ENCODE results near the gene PDLIM5. TPM values are rescaled to one million over a fixed set of nuclear protein-coding genes. Genes with fewer than 3 reads are reported as not detected.

Gene PDLIM5
- total and polyA plus RNA-seq, 2 of the 8 experiments (the other 6 are each of a cell fraction or from before 2014, with no cell fraction given): 37.3 to 62.1 TPM

DNA sequence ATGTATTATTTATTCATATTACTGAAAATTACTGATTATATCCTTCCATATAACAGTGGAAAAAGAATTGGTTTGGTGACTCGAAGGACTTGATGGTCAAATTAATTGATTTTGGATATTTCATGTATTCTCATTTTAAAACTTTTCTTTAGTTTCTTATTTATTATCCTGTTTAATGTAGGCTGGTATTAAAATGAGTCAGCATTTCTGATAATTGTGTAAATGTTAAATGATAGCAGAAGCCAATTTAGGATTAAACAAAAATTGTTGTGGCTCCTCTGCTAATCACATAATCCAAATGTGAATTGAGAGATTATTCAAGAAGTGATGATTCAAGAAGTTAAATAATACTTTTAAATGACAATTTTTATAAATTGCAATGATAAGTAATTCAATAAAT lies 38.7 kb downstream of the PDLIM5 start:
- H3K79me1 ChIP-seq (ENCODE audit: low read depth, low read length): no peaks in the 10 kb centered on the region
- no peak overlapping the region for H2BK12ac ChIP-seq (ENCODE audit: low read depth, low read length)
- H3K36me3 ChIP-seq (ENCODE audit: control insufficient read depth in 2 of 4, insufficient read depth in 4 of 4, low read length in 3 of 4): no peaks in the 10 kb centered on the region
- no peak overlapping the region for H3K9ac ChIP-seq (replicated peaks in 1 of 4; ENCODE audit: extremely low read depth in 1 of 4, low read depth in 3 of 4, low read length in 3 of 4)
- H3K4me2 ChIP-seq (ENCODE audit: insufficient read depth in 1 of 2, low read depth in 2 of 2, low read length in 2 of 2): no peak overlapping the region
- no peak overlapping the region for H3K23ac ChIP-seq (ENCODE audit: insufficient read length)
- H4K91ac ChIP-seq (replicated peaks; ENCODE audit: insufficient read length, low read length): no peak overlapping the region
- no peak overlapping the region for H3K4ac ChIP-seq (replicated peaks; ENCODE audit: insufficient read length, low read depth, low read length)
- H3K4me1 ChIP-seq (replicated peaks in 1 of 4; ENCODE audit: control insufficient read depth in 3 of 4, insufficient read depth in 4 of 4, low read length in 3 of 4): no peaks in the 10 kb centered on the region
- H2BK20ac ChIP-seq (ENCODE audit: low read length): no peak overlapping the region
- DNase-seq (ENCODE audit: low read depth in 1 of 2, low spot score in 2 of 2) (no peak), FAIRE-seq (no peak)
- no peak overlapping the region for H3K56ac ChIP-seq (replicated peaks; ENCODE audit: insufficient read length, low read depth, low read length)
- no peaks in the 10 kb centered on the region for H4K20me1 ChIP-seq (replicated peaks in 1 of 2; ENCODE audit: control insufficient read depth in 1 of 2, insufficient read depth in 2 of 2, low read length in 2 of 2)
- POLR2A ChIA-PET (ENCODE audit: partially characterized antibody): no interaction called here
- H3K23me2 ChIP-seq (ENCODE audit: low read depth, low read length): no peaks in the 10 kb centered on the region
- no peak overlapping the region for H2AK5ac ChIP-seq (ENCODE audit: low read depth, low read length)
- H3K14ac ChIP-seq (ENCODE audit: insufficient read length): no peak overlapping the region
- CTCF ChIA-PET (ENCODE audit: partially characterized antibody): no interaction called here
- H4K5ac ChIP-seq (ENCODE audit: insufficient read length, low read depth, low read length): no peak overlapping the region
- H3K9me3 ChIP-seq (ENCODE audit: insufficient read depth in 2 of 2, low read depth in 1 of 2, low read length in 1 of 2): no peaks in the 10 kb centered on the region
- H2BK120ac ChIP-seq (replicated peaks; ENCODE audit: low read depth, low read length): no peak overlapping the region
- H4K8ac ChIP-seq (ENCODE audit: extremely low read depth, insufficient read depth, low read length): no peak overlapping the region
- peaks cover 0 to 7% of the 10 kb centered on the region in 2 experiments; a peak in 1 of 4 replicates for H3K79me2 ChIP-seq (ENCODE audit: control insufficient read depth in 1 of 2, insufficient read depth in 2 of 2, low read length in 2 of 2)
- no peak overlapping the region for H2AFZ ChIP-seq (ENCODE audit: low read length)
- no peak overlapping the region for H2BK15ac ChIP-seq (ENCODE audit: low read length)
- H3K18ac ChIP-seq (ENCODE audit: extremely low read depth, low read length): no peak overlapping the region
- 88% methylated on average over 1 of the region's 1 CpG; no CpG with 5 or more reads in 1 of the 2 experiments for WGBS, 2 experiments (ENCODE audit: extremely low coverage in 1 of 2, insufficient coverage in 1 of 2, insufficient read length in 1 of 2, insufficient replicate concordance in 2 of 2, low coverage in 1 of 2, low lambda C conversion rate in 2 of 2, missing lambda C conversion rate in 1 of 2)
- H3K4me3 ChIP-seq (ENCODE audit: extremely low read depth in 1 of 4, insufficient read depth in 2 of 4, low read depth in 3 of 4, low read length in 4 of 4): no peak overlapping the region
- no peaks in the 10 kb centered on the region for H3K27me3 ChIP-seq (replicated peaks in 1 of 4; ENCODE audit: control insufficient read depth in 3 of 4, extremely low read depth in 1 of 4, insufficient read depth in 3 of 4, low read length in 3 of 4)
- H3K27ac ChIP-seq (ENCODE audit: low read depth, low read length): no peak overlapping the region
- no peak overlapping the region for H2BK5ac ChIP-seq (ENCODE audit: low read depth, low read length)
- TF ChIP-seq GABPA (IDR thresholded peaks at IDR 0.05; ENCODE audit: borderline replicate concordance, insufficient read depth, low read length) (no peak), SIX5 (IDR thresholded peaks at IDR 0.05; ENCODE audit: low read depth, low read length) (no peak), NANOG (IDR thresholded peaks at IDR 0.05; ENCODE audit: insufficient read depth, low read depth, low read length, poor library complexity, severe bottlenecking) (no peak), SRF (IDR thresholded peaks at IDR 0.05; ENCODE audit: low read depth, low read length) (no peak)

All from H1 (cell line).